GM12891 (cell line): ENCODE measurements around the gene ASIC1.

Experiments
- PAX5 ChIP-seq: IDR thresholded peaks from 2 replicates; pipeline ENCODE4 v1.6.1; 2011; ENCODE audit warnings: low read length, moderate library complexity, mild to moderate bottlenecking; ENCODE audit not compliant: insufficient read depth, severe bottlenecking
- POLR2A ChIP-seq: IDR thresholded peaks from 2 replicates; pipeline ENCODE4 v1.6.1; 2011; ENCODE audit warnings: low read depth, low read length, control low read depth
- POLR2AphosphoS5 ChIP-seq: IDR thresholded peaks from 2 replicates; pipeline ENCODE4 v1.6.1; 2011; ENCODE audit warnings: low read depth, low read length, control low read depth
- POU2F2 ChIP-seq: IDR thresholded peaks from 2 replicates; pipeline ENCODE4 v1.6.1; 2011; ENCODE audit warnings: low read depth, mild to moderate bottlenecking, control low read depth, low read length, moderate library complexity
- SPI1 ChIP-seq: IDR thresholded peaks from 2 replicates; pipeline ENCODE4 v1.6.1; 2011; ENCODE audit warnings: low read depth, low read length, control low read depth
- TAF1 ChIP-seq: IDR thresholded peaks from 2 replicates; pipeline ENCODE4 v1.6.1; 2011; ENCODE audit warnings: low read depth, low read length, control low read depth

DNA sequence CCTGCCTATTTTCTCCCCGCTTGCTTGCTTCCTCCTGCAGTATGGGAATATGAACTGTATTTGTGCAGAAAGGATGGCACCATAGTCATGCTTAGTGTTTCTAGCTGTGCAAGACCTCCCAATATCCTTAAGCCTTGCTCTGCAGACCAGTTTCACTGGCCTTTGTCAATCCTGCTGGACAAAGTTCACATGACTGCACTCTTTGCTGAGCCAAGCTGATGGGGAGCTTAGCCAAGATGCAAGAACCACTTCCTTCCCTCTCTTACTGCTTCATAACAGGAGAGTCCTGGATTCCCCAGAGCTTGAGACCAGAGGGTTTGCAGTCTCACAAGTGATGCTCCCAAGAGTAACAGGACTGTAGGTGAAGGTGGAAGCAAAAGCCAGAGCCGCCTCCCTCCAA, 3.8 kb downstream of the ASIC1 start:
- TF ChIP-seq POLR2AphosphoS5 (no peak), PAX5 (no peak), TAF1 (no peak), POLR2A (no peak), POU2F2 (no peak), SPI1 (no peak)
